Natural killer cell (primary cell): Measurements from ENCODE around the gene PPFIA3. TPM values are rescaled to one million over a fixed set of nuclear protein-coding genes. Genes with fewer than 3 reads are reported as not detected.

ENCODE experiments used
- ATAC-seq, 3 donors: fragments of 150-1000 bp in 2 of 3; fragments of 200-7000 bp in 1 of 3; cut with Tn5 transposase; 1 replicate in 1 of 3; 2 replicates in 2 of 3; pipeline ENCODE4 v1.10.0; 2021; ENCODE audit warnings: mild to moderate bottlenecking in 2 of 3, moderate library complexity in 2 of 3
- DNase-seq, 2 donors: peaks; one replicate each; pipeline versions ENCODE4 v3.0.0 to v3.0.0-alpha.2; 2013 to 2021; ENCODE audit warnings: mixed read lengths in 1 of 2
- H3K27ac ChIP-seq: one replicate; pipeline ENCODE4 v1.5.1; 2013; ENCODE audit warnings: mild to moderate bottlenecking, low read length
- H3K27me3 ChIP-seq: one replicate; pipeline ENCODE4 v1.6.1; 2013; ENCODE audit warnings: low read length; ENCODE audit not compliant: control insufficient read depth, insufficient read depth
- H3K36me3 ChIP-seq: one replicate; pipeline ENCODE4 v1.6.1; 2013; ENCODE audit warnings: low read length; ENCODE audit not compliant: control insufficient read depth, insufficient read depth
- H3K4me1 ChIP-seq: one replicate; pipeline ENCODE4 v1.6.1; 2013; ENCODE audit warnings: low read length; ENCODE audit not compliant: control insufficient read depth, insufficient read depth
- H3K4me3 ChIP-seq: one replicate; pipeline ENCODE4 v1.5.1; 2013; ENCODE audit warnings: low read length
- H3K9me3 ChIP-seq: one replicate; pipeline ENCODE4 v1.6.1; 2013; ENCODE audit warnings: low read length; ENCODE audit not compliant: control insufficient read depth, insufficient read depth
- H3K27ac Mint-ChIP-seq, 2 donors: one replicate each; pipeline ENCODE4 v1.8.0; 2022; ENCODE audit warnings: mild to moderate bottlenecking in 2 of 2, mixed read lengths in 2 of 2, moderate library complexity in 1 of 2
- H3K27me3 Mint-ChIP-seq, 2 donors: one replicate each; pipeline ENCODE4 v1.8.0; 2022; ENCODE audit warnings: low read depth in 2 of 2, mixed read lengths in 2 of 2
- H3K36me3 Mint-ChIP-seq: one replicate; pipeline ENCODE4 v1.8.0; 2022; ENCODE audit warnings: mixed read lengths
- H3K4me1 Mint-ChIP-seq, 2 donors: one replicate each; pipeline ENCODE4 v1.8.0; 2022; ENCODE audit warnings: mixed read lengths in 2 of 2
- H3K4me3 Mint-ChIP-seq: one replicate; pipeline ENCODE4 v1.8.0; 2022; ENCODE audit warnings: mild to moderate bottlenecking, moderate library complexity, mixed read lengths
- H3K9me3 Mint-ChIP-seq, 2 donors: one replicate each; pipeline ENCODE4 v1.8.0; 2022; ENCODE audit warnings: mixed read lengths in 2 of 2
- CTCF ChIP-seq: fragments of 200-600 bp; IDR thresholded peaks from one replicate; pipeline ENCODE4 v1.8.0; 2022; ENCODE audit warnings: antibody characterized with exemption
- WGBS: methylation state at CpG from one replicate; pipeline ENCODE4 v1.1.7; 2013; ENCODE audit warnings: missing lambda C conversion rate; ENCODE audit not compliant: insufficient coverage; 5-methylcytosine and 5-hydroxymethylcytosine counted together
- intact Hi-C: fragments of 100-400 bp; cut with micrococcal nuclease; formaldehyde crosslinking; loops from one replicate; pipeline ENCODE4 v1.14.2; 2022
- total RNA-seq, 4 donors: library from RNA; stranded (reverse); fragments of 120-200 nt in 1 of 4; gene quantifications; one replicate each; pipeline versions ENCODE4 v1.2.3 to v1.2.4, GENCODE V29; 2013 to 2022

PPFIA3 gene
- total RNA-seq, 3 donors from 2014 or later (not counting 1 experiment from before 2014, with no cell fraction given), result 5.3 to 5.5 (median 5.3) TPM

- H3K36me3 ChIP-seq, result peaks cover 13% of the 10 kb centered on the region
- peak overlapping the region; percentile 76 for H3K4me3 ChIP-seq
- no peak for TF ChIP-seq CTCF
- Mint-ChIP-seq H3K4me1 (peaks cover 29 to 45% of the 10 kb centered on the region in 2 donors), H3K36me3 (no peaks in the 10 kb centered on the region), H3K27ac (peak overlapping the region; percentile 96), H3K27me3 (peaks cover 0 to 3% of the 10 kb centered on the region in 2 donors), H3K9me3 (no peaks in the 10 kb centered on the region), H3K4me3 (peak overlapping the region; percentile 99)
- ATAC-seq (no peak), DNase-seq (no peak)
- H3K27ac ChIP-seq, result peak overlapping the region; percentile 78
- H3K9me3 ChIP-seq, result no peaks in the 10 kb centered on the region
- WGBS, result 1% methylated on average over 14 of the region's 14 CpGs
- peaks cover 24% of the 10 kb centered on the region for H3K4me1 ChIP-seq
- H3K27me3 ChIP-seq, result no peaks in the 10 kb centered on the region
- intact Hi-C loops, result no loop called here
Observed at GRCh38 chr19:49085868-49086232, 33.5 kb upstream of the PPFIA3 start.

- peaks cover 29 to 47% of the 10 kb centered on the region in 2 donors for H3K4me1 Mint-ChIP-seq
- no peaks in the 10 kb centered on the region for H3K9me3 Mint-ChIP-seq
- Histone ChIP-seq H3K27ac (no peak overlapping the region), H3K4me1 (peaks cover 24% of the 10 kb centered on the region), H3K27me3 (no peaks in the 10 kb centered on the region), H3K4me3 (peak overlapping the region; percentile 76), H3K36me3 (peaks cover 16% of the 10 kb centered on the region), H3K9me3 (no peaks in the 10 kb centered on the region)
- DNase-seq (no peak), ATAC-seq (no peak)
- WGBS, result 54% methylated on average over 11 of the region's 11 CpGs
- no peaks in the 10 kb centered on the region for H3K36me3 Mint-ChIP-seq
- peaks cover 0 to 2% of the 10 kb centered on the region in 2 donors for H3K27me3 Mint-ChIP-seq
- peak overlapping the region; percentile 96 for H3K27ac Mint-ChIP-seq
- peak overlapping the region; percentile 99 for H3K4me3 Mint-ChIP-seq
- no peak for TF ChIP-seq CTCF
- intact Hi-C loops, result no loop called here
Observed at GRCh38 chr19:49086296-49086695, 33.0 kb upstream of the PPFIA3 start.

GRCh38 chr19:49091391-49092038, 27.8 kb upstream of the PPFIA3 start:
- peaks cover 10 to 34% of the 10 kb centered on the region in 2 donors for H3K4me1 Mint-ChIP-seq
- H3K36me3 Mint-ChIP-seq, result no peaks in the 10 kb centered on the region

More at GRCh38 chr19:49091391-49092038, 27.8 kb upstream of the PPFIA3 start:
- H3K9me3 ChIP-seq, result no peaks in the 10 kb centered on the region
- DNase-seq, result no peak
- peaks cover 8% of the 10 kb centered on the region for H3K4me1 ChIP-seq
- Mint-ChIP-seq H3K4me3 (no peak overlapping the region), H3K27ac (peak overlapping the region; percentile 26 to 38), H3K27me3 (no peaks in the 10 kb centered on the region), H3K9me3 (no peaks in the 10 kb centered on the region)
- H3K36me3 ChIP-seq, result peaks cover 41% of the 10 kb centered on the region
- intact Hi-C loops, result no loop called here
- TF ChIP-seq CTCF, result no peak
- no peaks in the 10 kb centered on the region for H3K27me3 ChIP-seq
- H3K27ac ChIP-seq, result no peak overlapping the region
- WGBS, result 72% methylated on average over 15 of the region's 17 CpGs
- peak in 1 of 3 donors; percentile 26 for ATAC-seq
- H3K4me3 ChIP-seq, result no peak overlapping the region
